KOPT-K1 (cell line): Measurements from ENCODE around the gene HNRNPH2.
A peak's percentile ranks its signal among the peaks of the same experiment; 100 is the strongest.

Source experiments
- H3K27ac ChIP-seq: fragments of 200-600 bp; sonication (generic); 2 replicates; pipeline ENCODE4 v1.5.1; 2016; ENCODE audit warnings: antibody characterized with exemption, mild to moderate bottlenecking, low read depth, low read length; ENCODE audit not compliant: poor library complexity, severe bottlenecking
- H3K36me3 ChIP-seq: fragments of 200-600 bp; sonication (generic); 2 replicates; pipeline ENCODE4 v1.5.1; 2017; ENCODE audit warnings: antibody characterized with exemption, mild to moderate bottlenecking, low read length, moderate library complexity; ENCODE audit not compliant: insufficient read depth
- H3K9me3 ChIP-seq: fragments of 200-600 bp; sonication (generic); 2 replicates; pipeline ENCODE4 v1.5.1; 2017; ENCODE audit warnings: antibody characterized with exemption, low read length, mild to moderate bottlenecking; ENCODE audit not compliant: insufficient read depth, poor library complexity, severe bottlenecking

The HNRNPH2 gene

GRCh38 chrX:101415180-101416145 lies 7.4 kb downstream of the HNRNPH2 start:
- H3K36me3 ChIP-seq, result peaks cover 32% of the 10 kb centered on the region
- H3K9me3 ChIP-seq, result no peaks in the 10 kb centered on the region
- no peak overlapping the region for H3K27ac ChIP-seq

DNA sequence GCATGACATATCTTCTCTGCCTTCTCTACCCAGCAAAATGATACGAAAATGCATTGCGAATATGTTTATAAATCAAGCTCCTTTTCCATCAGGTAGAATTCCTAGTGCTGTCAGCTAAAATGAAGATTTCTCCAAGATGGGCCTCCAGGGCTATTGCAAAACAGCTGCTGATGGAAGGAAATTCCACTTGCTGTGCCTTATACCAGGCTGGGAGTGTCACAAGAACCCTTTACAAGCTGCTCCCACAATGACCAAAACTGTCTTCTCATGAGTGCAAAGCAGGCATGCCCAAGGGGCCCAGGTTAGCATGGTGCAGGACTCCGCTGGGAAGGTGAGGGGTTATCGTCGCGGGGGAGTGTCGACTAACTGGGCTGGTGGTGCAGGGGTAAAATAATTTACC lies 8.7 kb downstream of the HNRNPH2 start:
- Histone ChIP-seq H3K36me3 (peaks cover 31% of the 10 kb centered on the region), H3K27ac (no peak overlapping the region), H3K9me3 (no peaks in the 10 kb centered on the region)

- peaks cover 26% of the 10 kb centered on the region for H3K36me3 ChIP-seq
- H3K27ac ChIP-seq, result no peak overlapping the region
- no peaks in the 10 kb centered on the region for H3K9me3 ChIP-seq
These were observed 9.2 kb downstream of the HNRNPH2 start for GRCh38 chrX:101417190-101417589.

DNA sequence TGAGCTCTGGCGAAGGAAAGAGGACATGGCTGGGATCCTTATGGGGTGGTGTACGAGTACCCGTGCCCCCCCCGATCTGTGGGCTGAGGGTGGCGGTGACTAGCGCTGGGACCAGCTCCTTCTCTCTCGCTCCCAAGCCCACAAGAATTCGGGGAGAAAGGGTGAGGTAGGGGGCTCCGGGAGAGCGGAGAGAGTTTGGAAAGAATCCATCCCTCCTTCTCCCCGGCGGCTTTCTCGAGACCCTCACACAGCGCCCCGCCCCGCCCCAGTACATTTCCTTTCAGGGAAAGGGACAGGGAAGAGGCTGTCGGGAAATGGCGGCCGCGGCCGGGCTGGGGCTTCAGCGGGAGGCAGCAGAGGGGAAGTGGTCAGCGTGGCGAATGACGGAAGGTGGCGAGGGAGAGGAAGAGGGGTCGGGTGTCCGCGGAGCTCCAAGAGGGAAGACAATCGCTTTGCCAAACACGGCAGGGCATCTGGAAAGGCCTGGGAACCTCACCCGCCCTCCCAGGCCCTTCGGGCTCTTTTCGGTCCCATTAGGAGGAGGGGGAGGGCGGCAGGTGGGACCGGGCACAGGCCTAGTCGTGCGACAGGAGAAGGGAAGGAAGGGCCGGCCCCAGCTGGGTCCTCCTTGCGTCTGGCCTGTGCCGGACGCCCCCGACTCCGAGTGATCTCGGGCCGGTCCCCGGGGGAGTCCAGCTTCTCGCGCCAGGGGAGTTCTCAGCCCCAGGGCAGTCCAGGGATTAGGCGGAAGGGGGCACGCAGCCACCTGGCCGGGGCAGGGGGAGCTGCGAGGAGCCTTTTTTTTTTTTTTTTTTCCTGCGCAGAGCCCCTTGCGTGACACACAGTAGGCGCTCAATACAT lies 10.2 kb downstream of the HNRNPH2 start:
- peak overlapping the region; percentile 37 for H3K27ac ChIP-seq
- H3K36me3 ChIP-seq, result peaks cover 16% of the 10 kb centered on the region
- H3K9me3 ChIP-seq, result no peaks in the 10 kb centered on the region

DNA sequence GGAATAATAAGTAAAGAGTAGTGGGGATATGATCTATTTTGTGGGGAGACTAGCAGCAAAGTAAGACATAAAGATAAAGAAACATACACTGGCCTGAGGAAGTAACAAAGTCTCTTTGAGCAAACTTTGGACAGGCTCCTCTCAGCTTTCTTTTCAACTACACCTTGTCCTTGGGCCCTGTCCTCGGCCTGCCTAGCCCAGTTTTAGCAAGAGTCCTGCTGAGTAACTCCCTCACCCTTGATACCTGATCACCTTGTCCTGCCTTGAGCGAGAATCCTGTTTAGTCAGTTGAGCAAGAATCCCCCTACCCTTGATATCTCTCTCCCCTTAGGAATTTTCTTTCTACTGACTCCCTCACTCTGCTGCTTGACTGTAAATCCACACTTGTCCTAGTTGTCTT lies 11.5 kb downstream of the HNRNPH2 start:
- Histone ChIP-seq H3K9me3 (no peaks in the 10 kb centered on the region), H3K36me3 (peaks cover 8% of the 10 kb centered on the region)

GRCh38 chrX:101427954-101428353 lies 19.9 kb downstream of the HNRNPH2 start:
- Histone ChIP-seq H3K9me3 (no peaks in the 10 kb centered on the region), H3K27ac (no peak overlapping the region), H3K36me3 (no peaks in the 10 kb centered on the region)

More for the DNA sequence above, 11.5 kb downstream of the HNRNPH2 start:
- H3K27ac ChIP-seq, result no peak overlapping the region

DNA sequence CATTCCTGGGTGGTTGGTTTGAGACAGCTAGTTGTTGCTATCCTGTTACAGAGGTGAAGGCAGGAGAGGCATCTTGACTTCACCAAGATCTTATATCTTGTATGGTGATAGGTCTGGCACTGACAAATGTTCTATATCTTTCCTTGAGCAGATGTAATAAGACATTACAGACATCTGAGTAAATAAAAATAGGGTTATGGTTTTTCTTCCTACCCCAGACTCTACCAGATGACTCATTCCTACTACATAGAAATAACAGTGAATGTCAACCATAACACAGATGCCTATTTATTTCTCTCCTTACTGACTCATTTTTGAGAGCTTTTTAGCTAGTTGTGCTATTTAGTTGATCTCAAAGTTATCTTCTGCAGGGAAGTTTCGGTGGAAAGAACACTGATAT lies 21.9 kb downstream of the HNRNPH2 start:
- no peaks in the 10 kb centered on the region for H3K36me3 ChIP-seq
- no peaks in the 10 kb centered on the region for H3K9me3 ChIP-seq
- H3K27ac ChIP-seq, result no peak overlapping the region

DNA sequence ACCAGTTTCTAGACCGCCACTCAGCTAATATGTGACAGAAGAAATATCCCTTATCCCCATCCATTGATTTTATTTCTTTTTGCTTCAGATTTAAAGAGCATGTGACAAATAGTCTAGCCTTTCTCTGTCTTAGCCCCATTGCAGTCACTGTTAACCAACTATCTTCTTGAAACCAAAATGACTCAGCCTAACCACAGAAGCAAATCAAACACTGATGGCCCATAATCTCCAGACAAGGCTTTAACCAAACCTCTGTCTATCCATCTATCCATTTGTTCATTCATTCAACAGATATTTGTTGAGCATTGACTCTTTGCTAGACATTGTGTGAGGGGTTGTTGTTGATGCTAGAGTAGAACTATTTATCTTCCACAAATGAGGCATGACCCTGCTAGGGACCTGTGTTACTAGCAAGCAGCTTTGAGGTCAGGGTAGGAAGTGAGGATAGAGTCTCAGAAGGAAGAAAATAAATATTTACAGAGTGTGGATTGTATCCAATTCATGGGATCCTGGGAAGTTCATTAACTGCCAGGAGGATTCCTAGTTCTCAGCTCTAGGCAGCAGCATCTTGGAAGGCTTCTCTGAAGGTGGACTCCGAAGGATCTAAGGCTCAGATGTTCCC lies 22.5 kb downstream of the HNRNPH2 start:
- Histone ChIP-seq H3K36me3 (no peaks in the 10 kb centered on the region), H3K27ac (no peak overlapping the region), H3K9me3 (no peaks in the 10 kb centered on the region)

DNA sequence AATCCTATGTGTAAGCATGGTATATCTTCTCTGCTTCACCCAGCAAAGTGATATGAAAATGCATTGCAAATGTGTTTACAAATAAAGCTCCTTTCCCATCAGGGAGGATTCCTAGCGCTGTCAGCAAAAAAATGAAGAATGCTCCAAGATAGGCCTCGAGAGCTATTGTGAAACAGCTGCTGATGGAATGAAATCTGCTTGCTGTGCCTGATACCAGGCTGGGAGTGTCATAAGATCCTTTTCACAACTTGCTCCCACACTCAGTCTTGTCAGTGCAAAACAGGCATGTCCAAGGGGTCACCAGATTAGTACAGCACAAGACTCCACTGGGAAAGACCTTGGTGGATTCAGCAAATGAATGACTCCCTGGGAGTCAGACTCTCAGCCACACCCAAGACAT lies 34.1 kb downstream of the HNRNPH2 start:
- Histone ChIP-seq H3K9me3 (no peaks in the 10 kb centered on the region), H3K36me3 (no peaks in the 10 kb centered on the region)

DNA sequence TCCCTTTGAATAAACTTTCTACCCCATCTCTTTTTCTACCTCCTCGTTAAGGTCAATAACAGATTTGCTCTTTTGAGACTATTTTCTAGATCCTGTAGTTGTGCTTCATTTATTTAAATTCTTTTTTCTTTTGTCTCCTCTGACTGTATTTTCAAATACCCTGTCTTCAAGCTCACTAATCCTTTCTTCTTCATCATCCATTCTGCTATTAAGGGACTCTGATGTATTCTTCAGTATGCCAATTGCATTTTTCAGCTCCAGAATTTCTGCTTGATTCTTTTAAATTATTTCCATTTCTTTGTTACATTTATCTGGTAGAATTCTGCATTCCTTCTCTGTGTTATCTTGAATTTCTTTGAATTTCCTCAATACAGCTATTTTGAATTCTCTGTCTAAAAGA lies 41.3 kb downstream of the HNRNPH2 start:
- Histone ChIP-seq H3K27ac (no peak overlapping the region), H3K36me3 (no peaks in the 10 kb centered on the region), H3K9me3 (no peaks in the 10 kb centered on the region)

More for the DNA sequence above, 34.1 kb downstream of the HNRNPH2 start:
- no peak overlapping the region for H3K27ac ChIP-seq

GRCh38 chrX:101450085-101450484 lies 42.1 kb downstream of the HNRNPH2 start:
- no peak overlapping the region for H3K27ac ChIP-seq
- H3K9me3 ChIP-seq, result no peaks in the 10 kb centered on the region
- no peaks in the 10 kb centered on the region for H3K36me3 ChIP-seq

GRCh38 chrX:101450961-101451360 lies 42.9 kb downstream of the HNRNPH2 start:
- Histone ChIP-seq H3K27ac (no peak overlapping the region), H3K9me3 (no peaks in the 10 kb centered on the region), H3K36me3 (no peaks in the 10 kb centered on the region)

DNA sequence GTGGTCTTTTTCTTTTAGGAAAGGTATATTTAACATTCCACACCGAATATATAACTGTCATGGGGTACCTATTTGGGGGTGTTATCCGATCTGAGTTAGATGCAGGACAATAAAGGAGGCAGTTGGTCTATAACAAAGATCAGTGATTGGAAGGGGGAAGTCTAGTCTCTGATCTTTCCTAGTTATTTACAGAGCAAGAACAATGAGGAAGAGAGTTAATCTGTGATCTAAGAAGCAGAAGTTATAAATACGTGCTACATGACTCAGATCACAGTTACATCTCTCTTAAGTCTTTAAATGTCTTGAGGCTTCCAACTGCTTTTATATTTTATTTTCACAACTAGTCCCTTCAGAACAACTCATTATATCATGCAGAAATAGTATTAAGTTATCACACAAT lies 44.0 kb downstream of the HNRNPH2 start:
- no peaks in the 10 kb centered on the region for H3K9me3 ChIP-seq
- H3K27ac ChIP-seq, result no peak overlapping the region
- no peaks in the 10 kb centered on the region for H3K36me3 ChIP-seq

- Histone ChIP-seq H3K27ac (no peak overlapping the region), H3K9me3 (no peaks in the 10 kb centered on the region), H3K36me3 (no peaks in the 10 kb centered on the region)
These were observed 52.6 kb downstream of the HNRNPH2 start for GRCh38 chrX:101460669-101461068.

- H3K9me3 ChIP-seq, result no peaks in the 10 kb centered on the region
- H3K27ac ChIP-seq, result no peak overlapping the region
- H3K36me3 ChIP-seq, result no peaks in the 10 kb centered on the region
These were observed 54.9 kb downstream of the HNRNPH2 start for GRCh38 chrX:101462892-101463291.
